AG08395 (cell line): Measurements from ENCODE around the gene PHAX.
"Not testable (repeated sequence)": the region's sequence is repeated elsewhere in the genome, so short reads cannot be mapped to it uniquely, and the experiment has no call there.

ENCODE experiments used
- DNase-seq: peaks from one replicate; pipeline ENCODE4 v3.0.0; 2012; ENCODE audit warnings: mixed read lengths, low spot score

Gene PHAX, protein sequence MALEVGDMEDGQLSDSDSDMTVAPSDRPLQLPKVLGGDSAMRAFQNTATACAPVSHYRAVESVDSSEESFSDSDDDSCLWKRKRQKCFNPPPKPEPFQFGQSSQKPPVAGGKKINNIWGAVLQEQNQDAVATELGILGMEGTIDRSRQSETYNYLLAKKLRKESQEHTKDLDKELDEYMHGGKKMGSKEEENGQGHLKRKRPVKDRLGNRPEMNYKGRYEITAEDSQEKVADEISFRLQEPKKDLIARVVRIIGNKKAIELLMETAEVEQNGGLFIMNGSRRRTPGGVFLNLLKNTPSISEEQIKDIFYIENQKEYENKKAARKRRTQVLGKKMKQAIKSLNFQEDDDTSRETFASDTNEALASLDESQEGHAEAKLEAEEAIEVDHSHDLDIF

DNA sequence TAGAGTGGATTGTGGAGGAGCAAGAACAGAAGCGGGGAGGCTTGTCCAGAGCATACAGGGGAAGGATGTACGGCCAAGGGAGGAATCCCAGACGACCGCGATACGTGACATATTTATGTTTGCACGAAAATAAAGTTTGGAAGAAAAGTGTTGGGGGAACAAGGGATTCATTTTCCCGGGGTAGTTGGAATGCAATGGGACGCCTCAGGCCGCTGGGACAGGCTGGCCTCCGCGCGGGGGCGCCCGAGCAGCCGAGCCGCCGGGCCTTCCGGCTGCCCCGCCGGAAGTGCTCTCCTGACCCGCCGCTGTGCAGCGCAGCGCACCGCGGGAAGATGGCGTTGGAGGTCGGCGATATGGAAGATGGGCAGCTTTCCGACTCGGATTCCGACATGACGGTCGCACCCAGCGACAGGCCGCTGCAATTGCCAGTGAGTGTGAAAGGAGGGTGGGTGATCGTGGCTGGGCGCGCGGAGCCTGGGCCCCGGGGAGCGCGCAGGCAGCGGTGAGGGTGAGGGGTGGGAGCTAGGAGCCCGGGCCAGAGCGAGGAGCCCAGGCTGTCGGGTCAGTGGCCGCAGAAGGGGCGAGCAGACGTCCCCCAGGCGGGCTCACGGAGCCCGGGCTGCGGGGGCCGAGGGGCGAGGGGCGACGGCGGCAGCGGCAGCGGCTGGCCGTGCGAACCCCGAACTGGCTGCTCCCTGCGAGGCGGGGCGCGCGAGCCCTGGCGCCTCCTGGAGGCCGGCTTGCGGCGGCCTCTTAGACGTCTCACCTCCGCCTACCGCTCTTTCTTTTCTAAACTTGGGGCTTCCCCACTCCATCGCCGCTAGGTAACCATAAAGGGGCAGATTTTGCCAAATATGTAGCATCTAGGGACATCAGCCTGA lies at the start of gene PHAX:
TSS of gene PHAX (plus strand) at position 317 of the 881 bp plus-strand sequence. CDS start at position 333, 16 bp downstream.
- DNase-seq: peak; percentile 91

DNA sequence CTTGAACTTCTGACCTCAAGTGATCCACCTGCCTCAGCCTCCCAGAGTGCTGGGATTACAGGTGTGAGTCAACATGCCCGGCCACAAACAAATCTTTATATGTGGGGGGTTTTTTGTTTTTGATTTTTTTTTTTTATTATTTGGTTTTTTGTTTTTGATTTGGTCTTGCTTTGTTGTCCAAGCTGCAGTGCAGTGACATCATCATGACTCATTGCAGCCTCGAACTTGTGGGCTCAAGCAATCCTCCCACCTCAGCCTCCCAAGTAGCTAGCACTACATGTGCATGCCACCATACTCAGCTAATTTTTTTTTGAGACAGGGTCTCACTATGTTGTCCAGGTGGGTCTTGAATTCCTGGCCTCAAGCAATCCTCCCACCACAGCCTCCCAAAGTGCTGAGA lies 48.1 kb upstream of the PHAX start:
- DNase-seq: no peak

DNA sequence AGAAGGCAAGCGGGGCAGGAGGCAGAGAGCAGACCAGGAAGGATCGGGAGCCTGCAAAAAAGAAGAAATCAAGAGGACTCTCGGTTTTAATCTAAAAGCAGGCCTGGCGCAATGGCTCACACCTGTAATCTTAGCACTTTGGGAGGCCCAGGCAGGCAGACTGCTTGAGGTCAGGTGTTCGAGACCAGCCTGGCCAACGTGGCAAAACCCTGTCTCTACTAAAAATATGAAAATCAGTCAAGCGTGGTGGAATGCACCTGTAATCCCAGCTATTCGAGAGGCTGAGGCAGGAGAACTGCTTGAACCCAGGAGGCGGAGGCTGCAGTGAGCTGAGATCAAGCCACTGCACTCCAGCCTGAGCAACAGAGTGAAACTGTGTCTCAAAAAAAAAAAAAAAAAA lies 45.6 kb upstream of the PHAX start:
- DNase-seq: not testable (repeated sequence)

DNA sequence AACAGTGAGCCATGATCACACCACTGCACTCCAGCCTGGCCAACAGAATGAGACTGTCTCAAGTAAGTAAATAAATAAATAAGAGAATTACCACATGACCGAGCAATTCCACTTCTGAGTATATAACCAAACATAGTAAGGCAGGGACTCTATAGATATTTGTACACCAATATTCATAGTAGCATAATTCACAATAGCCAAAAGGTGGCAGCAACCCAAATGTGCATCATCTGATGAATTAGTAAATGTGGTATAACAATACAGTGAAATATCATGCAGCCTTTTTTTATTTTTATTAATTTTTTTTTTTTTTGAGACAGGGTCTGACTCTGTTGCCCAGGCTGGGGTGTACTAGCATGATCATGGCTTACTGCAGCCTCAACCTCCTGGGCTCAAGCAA lies 38.8 kb upstream of the PHAX start:
- no peak for DNase-seq

DNA sequence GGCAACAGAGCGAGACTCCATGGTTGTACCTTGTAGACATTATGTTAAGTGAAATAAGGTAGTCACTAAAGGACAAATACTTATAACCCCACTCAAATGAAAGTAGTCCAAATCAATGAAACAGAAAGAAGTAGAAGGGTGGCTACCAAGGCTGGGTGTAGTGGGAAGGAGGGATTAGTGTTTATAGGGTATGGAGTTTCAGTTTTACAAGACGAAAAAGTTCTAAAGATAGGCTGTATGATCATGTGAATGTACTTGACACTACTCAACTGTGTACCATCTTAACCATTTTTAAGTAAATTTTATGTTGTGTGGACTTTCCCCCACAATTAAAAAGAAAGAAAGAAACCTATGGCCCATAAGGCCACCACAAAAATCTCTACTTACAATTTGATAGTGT lies 37.9 kb upstream of the PHAX start:
- no peak for DNase-seq

DNA sequence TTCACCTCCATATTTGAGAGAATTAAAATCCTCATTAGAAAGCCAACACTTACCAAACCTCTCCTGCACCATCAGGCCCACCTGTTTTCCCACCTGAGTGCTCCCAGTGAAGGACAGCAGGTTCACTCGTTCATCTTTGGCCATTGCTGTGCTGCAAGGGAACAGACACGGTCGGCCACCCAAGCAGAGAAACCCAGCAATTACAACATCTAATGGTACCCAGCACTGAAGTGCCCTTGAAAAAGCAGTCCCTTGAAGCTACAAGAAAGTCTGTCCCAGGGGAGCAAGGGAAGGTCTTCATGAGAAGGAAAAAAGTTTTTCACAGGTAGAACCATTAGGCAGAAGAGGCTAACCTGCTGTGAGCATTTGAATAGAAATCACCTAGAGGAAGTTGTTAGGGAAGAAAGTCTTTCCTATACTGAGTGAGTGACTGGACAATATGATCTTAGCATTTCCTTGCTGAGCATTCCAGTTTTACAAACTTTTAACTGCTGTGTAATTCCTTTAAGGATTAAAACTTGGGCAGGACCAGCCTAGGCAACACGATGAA lies 32.5 kb upstream of the PHAX start:
- DNase-seq: no peak

DNA sequence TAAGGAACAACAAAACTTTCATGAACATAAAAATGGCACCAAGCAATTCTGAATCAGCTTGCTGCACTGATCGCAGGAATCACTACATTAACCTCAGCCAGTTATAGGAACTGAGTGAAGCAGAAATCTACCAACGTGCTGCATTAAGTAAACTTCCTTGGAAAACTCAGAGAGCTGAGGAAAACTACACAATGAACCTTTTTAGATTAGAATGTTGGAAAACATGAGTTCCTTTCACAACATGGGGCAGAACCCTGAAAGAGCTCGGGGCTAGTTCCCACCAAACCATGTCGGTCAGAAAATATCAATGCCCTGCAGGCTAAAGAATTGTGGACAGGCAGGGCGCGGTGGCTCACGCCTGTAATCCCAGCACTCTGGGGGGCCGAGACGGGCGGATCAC lies 25.1 kb upstream of the PHAX start:
- DNase-seq: no peak

DNA sequence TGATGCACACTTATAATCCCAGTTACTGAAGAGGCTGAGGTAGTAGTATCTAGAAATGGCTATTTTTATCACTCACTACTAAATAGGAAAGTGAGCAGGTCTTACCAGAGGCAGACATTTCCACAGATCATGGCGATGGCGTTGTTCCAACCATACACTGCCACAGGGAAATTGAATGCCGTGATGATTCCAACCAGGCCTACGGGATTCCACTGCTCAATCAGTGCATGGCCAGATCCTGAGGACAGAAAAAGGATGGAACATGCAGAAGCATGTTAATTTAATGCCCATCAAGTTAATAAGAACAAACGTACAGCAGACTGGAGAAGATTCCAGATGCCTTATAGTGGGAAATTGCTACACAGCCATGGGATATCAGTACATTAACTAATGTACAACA lies 23.8 kb upstream of the PHAX start:
- DNase-seq: no peak

DNA sequence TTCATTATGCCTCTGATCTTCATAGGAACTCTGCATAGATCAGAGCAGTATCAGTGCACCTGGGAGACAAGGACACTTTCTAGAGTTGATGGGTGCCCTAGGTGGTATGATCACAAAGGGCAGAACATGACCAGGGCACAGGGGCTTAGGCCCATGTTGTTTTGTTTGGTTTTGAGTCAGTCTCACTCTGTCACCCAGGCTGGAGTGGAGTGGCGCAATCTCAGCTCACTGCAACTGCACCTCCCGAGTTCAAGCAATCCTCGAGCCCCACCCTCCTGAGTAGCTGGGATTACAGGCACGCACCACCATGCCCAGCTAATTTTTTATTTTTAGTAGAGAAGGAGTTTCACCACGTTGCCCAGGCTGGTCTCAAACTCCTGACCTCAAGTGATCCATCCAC lies 23.3 kb upstream of the PHAX start:
- DNase-seq: no peak

DNA sequence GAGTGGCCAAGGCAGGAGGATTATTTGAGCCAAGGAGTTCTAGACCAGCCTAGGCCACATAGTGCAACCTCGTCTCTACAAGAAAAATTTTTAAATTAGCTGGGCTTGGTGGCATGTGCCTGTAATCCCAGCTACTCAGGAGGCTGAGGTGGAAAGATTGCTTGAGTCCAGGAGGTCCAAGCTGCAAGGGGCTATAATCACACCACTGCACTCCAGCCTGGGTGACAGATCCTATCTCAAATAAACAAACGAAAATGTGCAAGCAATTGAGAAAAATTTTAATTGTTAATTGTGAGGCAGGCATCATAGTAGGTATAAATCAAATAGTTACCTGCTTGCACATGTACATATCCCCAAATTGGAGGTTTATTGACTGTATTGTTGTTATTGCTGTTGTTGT lies 21.0 kb upstream of the PHAX start:
- DNase-seq: no peak

DNA sequence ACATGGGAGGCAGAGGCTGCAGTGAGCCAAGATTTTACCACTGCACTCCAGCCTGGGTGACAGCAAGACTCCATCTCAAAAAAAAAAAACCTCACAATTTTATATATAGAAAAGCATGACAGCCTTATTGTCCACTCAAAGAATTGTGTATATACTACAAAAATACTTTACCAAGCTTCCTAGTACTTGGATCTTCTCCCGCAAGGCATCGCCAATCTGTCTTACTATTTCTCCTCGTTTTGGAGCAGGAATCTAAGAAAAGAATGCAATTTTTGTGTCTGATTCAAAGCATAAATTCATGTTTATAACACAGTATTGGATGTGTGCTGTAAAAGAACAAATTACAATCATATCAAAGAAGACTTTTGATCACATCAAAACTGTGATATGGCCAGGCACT lies 17.0 kb upstream of the PHAX start:
- no peak for DNase-seq

DNA sequence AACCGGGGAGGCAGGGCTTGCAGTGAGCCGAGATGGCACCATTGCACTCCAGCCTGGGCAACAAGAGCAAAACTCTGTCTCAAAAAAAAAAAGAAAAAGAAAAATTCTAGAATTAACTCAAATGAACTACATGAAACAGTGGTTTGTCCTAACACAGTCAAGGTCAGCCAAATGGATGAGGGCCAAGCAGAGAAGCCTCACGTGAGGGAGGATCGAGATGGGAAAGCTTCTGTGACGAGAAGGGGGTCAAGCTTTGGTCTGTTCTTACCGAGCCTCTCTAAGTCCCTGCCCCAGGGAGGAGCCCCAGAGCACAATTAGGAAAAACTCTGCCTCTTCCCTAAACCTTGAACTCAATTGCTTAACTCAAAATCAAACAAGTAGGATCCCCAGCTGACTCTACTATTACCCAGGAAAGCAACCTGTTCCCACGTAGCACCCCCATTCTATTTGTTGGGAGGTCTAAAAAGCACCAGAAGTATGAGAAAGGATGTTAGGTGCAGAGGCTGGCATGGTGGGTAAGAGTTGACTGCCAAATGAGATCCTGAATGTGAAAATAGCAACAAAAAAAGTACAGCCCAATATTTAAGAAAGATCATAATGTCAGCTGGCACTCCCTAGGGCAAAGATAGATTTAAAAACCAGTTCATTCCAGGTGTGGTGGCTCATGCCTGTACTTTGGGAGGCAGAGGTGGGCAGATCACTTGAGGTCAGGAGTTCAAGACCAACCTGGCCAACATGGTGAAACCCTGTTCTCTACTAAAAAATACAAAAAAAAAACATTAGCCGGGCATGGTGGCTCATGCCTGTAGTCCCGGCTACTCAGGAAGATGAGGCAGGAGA lies 13.0 kb upstream of the PHAX start:
- DNase-seq: no peak

DNA sequence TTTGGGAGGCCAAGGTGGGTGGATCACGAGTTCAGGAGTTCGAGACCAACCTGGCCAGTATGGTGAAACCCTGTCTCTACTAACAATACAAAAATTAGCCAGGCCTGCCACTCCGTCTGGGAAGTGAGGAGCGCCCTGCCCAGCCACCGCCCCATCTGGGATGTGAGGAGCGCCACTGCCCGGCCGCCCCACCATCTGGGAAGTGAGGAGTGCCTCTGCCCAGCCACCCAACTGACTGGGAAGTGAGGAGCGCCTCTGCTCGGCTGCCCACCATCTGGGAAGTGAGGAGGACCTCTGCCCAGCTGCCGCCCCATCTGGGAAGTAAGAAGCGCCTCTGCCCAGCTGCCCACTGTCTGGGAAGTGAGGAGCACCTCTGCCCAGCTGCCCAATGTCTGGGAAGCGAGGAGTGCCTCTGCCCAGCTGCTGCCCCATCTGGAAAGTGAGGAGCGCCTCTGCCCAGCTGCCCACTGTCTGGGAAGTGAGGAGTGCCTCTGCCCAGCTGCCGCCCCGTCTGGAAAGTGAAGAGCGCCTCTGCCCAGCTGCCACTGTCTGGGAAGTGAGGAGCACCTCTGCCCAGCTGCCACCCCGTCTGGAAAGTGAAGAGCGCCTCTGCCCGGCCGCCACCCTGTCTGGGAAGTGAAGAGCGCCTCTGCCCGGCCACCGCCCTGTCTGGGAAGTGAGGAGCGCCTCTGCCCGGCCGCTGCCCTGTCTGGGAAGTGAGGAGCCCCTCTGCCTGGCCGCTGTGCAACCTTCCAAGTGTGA lies 11.0 kb upstream of the PHAX start:
- DNase-seq: no peak

DNA sequence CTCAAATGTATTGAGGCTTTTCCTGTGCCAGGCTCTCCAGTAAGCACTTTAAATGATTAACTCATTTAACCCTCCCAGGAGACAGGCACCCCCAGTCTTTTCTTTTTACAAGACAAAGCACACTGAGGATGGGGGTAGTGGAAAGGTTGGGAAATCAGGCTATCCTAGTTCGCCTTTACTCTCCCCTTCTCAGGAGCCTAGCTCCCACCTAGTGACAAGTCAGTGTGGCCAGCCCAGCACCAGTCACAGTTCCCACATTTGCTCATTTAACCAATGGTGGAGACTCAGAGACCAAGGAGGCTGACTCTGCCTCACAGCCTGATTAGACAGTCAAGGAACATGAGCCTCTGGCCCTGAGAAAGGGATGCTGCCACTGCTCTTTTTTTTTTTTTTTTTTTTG lies 9.2 kb upstream of the PHAX start:
- no peak for DNase-seq

DNA sequence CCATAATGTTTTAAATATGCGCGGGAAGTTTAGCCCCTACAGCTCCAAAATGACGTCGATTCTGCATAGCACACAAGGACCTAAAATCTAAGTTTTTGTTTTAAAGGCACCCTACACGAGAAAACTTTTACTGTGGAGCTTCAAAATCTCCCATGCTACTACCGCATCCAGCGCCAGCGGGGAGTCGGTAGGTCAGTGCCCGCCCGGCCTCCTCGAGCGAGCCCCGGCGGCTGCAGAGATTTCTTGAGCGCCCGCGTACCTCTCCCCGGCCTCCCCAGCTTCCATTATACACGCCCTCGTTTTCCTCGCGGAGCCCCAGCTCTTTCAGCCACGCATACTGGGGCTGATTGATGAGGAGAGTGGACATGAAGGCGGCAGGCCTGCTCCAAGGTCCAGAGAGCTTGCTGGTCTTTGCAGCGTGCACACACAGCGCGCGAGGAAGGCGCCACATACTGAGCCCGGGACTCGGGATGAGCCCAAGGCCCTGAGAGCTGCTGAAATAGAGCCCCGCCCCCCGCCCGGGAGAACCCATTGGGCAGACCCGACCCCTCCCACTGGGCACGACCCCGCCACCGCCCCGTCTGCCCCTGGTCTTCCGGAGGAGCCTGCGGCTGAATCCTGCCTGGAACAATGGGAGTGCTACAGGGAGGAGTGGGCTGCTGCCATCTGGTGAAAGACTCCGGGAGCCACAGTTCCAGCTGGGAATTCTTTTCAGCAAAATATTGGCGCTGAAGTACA lies 5.8 kb upstream of the PHAX start, which contains the start of gene ALDH7A1:
TSS of gene ALDH7A1 (minus strand) at position 472 of the 738 bp plus-strand sequence. CDS start at position 451, 21 bp downstream.
- DNase-seq: peak; percentile 96

DNA sequence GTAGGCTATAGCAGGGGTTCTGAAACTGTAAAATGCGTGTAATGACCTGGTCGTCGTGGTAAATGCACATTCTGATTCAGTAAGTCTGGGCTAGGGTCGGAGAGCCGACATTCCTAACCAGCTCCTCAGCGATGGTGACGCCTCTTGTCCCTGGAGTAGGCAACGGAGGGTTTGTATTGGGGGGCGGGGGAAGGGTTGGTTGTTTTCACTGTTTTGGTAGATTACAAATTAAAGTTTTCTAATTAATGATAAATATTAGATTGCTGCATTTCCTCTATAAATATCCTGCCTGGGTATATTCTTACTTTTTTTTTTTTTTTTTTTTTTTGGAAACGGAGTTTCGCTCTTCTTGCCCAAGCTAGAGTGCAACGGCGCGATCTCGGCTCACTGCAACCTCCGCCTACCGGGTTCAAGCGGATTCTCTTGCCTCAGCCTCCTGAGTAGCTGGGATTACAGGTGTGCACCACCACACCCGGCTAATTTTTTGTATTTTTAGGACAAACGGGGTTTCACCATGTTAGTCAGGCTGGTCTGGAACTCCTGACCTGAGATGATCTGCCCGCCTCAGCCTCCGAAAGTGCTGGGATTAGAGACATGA lies 5.2 kb upstream of the PHAX start:
- no peak for DNase-seq

DNA sequence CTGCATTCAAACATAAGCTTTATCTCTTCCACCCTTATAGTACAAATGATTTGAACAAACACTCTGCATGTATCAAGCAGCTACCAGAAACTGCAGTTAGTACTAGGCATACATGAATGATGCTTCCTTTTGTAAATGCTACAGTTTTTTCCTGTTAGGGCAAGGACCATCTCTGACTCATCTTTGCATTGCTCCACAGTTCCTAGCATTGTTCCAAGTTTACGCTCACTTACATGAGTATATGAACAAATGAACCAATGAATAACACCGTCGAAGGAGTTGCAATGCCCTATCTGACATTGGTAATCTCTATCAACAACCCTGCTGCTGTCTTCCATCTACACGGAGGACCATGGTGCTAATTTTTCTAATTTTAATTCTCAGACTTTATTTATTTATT lies 3.6 kb upstream of the PHAX start:
- DNase-seq: peak; percentile 27

DNA sequence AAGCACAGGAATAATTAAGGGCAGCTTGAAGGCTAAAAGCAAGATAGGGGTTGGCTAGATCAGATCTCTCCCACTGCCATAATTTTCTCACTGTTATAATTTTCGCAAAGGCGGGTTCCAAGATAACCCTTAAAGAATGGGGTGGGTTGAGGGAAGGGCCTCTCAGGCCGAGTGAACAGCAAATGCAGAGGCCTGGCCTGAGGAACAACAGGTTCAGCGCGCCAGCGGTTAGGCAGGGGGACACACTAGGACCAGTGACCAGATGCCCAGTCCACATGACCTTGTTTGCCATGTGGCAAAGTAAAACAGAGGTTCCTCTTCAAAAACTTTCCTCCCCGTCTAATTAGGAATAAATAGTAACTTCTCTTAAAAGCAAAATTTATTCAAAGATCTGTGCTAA lies 1.2 kb upstream of the PHAX start:
- no peak for DNase-seq

DNA sequence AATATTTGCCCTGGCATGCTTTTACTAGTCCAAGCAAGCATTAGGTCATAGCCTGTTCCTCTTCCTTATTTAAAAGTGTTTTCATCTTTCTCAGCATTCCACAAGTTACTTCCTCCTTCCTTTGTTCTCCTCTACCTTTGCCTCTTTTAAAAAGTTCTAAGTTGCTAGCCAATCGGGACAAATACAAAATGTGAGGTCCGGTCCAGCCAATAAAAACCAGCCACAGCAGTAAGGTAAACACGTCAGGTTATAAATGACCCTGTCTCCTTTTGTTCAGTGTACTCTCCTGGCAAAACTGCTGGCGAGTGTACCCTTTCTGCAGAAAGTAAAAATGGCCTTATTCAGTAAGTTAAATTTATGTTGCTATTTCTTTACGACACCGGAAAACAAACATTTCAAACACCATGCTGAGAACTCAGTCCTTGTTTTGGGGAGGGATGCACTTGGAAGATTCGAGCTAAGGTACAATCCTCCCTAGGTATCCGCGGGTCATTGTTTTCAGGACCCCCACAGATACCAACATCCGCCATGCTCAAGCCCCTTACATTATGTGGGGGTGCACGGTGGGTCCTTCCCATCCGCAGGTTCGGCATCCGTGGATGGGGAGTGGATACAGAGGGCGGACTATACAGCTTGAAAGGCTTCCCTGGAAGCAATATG lies 646 bp upstream of the PHAX start:
- DNase-seq: not testable (repeated sequence)
